ENCODE data around the gene GOLT1B.

Gene GOLT1B

GRCh38 chr12:21562859-21563258 lies 61.3 kb downstream of the GOLT1B start:
- no peak for TF ChIP-seq POLR2A (IDR thresholded peaks at IDR 0.05; ENCODE audit: low read length)
- TF ChIP-seq GATA1 (IDR thresholded peaks at IDR 0.05; ENCODE audit: low read depth, low read length), result no peak
- DNase-seq, result no peak

DNA sequence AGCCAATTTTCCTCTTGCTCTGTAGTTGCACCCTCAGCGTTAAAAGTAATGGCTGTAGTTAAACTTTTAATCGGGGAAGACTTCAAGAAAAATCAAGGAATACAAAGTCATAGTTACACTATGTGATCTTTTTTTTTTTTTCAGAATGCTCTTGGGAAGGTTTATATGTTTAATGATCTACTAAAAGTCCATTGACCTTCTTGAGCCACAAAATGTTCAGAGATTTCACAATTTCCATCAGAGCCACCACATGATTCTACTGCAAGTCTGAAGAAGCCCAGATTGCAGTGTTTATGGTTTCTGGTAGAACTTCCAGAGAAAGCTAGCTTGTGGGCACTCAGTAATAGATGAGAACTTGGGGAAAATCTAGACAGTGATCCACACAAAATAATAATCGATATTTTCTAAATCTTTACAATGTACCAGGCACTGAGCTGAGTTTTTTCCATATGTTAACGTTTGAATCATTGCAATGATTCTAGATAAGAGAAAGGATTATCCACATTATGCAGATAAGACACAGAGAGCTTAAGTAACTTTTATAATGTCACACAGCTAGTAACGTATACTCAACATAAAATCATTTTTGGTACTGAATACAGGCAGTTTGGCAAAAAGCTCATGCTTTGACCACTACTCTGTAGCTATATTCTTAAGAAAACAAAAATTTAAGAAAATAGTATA lies 64.8 kb downstream of the GOLT1B start:
- no peak for DNase-seq
- TF ChIP-seq POLR2A (IDR thresholded peaks at IDR 0.05; ENCODE audit: low read length), result no peak
- TF ChIP-seq GATA1 (IDR thresholded peaks at IDR 0.05; ENCODE audit: low read depth, low read length), result no peak

DNA sequence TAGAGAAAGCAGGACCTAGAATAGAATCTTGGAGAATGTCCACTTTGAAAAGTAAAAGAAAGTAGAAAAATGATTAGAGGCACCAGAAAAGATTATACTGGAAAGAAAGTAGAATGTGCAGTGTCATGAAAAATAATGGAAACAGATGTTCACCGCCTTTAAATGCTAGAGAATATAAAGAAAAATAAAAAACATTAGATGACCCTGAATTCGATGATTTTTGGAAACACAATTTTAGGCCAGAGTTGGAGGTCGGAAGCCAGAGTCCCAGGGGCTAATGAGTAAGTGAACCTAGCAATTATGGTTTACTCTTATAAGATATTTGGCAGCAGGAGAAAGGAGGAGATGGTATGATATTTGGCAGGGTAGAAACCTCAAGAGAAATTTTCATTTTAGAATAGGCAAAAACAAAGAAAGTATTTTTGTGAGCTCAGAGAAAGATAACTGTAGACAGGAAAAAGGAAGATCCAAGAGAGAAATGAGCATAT lies 65.4 kb downstream of the GOLT1B start:
- DNase-seq, result no peak
- TF ChIP-seq GATA1 (IDR thresholded peaks at IDR 0.05; ENCODE audit: low read depth, low read length) (no peak), POLR2A (IDR thresholded peaks at IDR 0.05; ENCODE audit: low read length) (no peak)
